GM18868 (cell line): ENCODE results near the gene PRCP.
"Not testable (repeated sequence)": the region's sequence is repeated elsewhere in the genome, so short reads cannot be mapped to it uniquely, and the experiment has no call there.

Experiments used
- ATAC-seq: cut with Tn5 transposase; IDR thresholded peaks from one replicate; pipeline ENCODE4 v1.9.1; 2021; ENCODE audit warnings: mild to moderate bottlenecking, moderate library complexity; ENCODE audit not compliant: unreplicated experiment

The PRCP gene

DNA sequence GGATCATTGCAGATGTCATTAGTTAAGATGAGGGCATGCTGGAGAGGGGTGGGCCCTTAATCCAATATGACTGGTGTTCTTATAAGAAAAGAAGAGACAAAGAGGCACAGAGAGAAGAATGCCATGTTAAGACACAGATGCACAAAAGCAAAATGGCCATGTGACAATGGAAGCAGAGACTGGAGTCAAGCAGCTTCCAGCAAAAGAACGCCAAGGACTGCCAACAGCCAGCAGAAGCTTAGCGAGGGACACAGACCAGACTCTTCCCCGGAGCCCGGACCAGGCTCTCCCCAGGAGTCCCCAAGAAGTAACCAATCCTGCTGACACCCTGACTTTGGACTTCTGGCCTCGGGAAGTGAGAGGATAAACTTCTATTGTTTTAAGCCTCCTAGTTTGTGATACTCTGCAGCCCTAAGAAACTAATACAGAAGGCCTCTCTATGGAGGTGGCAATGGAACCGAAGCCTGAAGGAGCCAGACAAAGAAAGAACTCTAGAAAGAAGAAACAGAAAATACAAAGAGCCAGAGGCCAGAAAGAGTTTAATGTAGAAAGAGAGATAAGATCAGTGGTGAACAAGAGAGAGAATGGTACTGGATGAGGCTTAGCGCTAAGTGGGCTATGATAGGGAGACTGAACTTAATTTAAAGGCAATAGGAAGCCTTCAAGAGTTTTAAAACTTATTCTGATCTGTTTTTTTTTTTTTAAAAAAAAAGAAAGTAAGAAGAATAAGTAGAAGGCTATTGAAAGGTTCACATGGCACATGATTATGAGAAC, 27.7 kb downstream of the PRCP start:
- ATAC-seq = no peak

DNA sequence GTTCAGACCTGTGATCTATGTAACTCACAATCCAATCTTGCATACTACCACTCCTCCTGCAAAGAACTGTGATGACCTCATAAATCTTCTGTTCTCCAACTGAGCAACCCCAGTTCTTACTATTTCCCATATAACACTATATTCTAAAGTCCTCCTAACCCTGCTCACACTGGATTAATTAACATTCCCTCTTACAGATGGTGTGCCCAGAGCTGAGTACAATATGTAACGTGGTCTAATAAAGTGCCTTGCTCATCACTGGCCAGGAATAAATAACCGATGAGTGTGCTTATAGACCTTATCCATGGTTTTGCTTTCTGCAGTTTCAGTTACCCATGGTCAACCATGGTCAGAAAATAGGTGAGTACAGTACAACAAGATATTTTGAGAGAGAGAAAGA, 28.6 kb downstream of the PRCP start:
- no peak for ATAC-seq

DNA sequence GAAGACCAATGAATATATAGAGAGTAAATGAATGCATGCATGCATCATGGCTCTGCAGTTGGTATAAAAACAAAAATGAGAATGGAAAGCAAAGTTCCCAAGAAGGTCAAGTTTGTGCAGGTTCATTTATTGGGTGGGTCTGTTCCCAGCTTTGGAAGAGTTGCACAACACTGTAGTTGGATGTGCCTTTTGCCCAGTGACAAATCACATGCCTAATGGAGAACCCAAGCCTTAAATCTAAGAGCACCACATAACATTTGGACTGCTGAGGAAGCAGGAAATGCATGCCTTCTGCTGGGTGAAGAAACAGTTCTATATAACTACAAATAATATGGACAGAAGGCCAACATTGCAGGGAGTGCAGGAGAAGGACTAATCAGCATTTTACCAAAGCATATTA, 30.6 kb downstream of the PRCP start:
- no peak for ATAC-seq

DNA sequence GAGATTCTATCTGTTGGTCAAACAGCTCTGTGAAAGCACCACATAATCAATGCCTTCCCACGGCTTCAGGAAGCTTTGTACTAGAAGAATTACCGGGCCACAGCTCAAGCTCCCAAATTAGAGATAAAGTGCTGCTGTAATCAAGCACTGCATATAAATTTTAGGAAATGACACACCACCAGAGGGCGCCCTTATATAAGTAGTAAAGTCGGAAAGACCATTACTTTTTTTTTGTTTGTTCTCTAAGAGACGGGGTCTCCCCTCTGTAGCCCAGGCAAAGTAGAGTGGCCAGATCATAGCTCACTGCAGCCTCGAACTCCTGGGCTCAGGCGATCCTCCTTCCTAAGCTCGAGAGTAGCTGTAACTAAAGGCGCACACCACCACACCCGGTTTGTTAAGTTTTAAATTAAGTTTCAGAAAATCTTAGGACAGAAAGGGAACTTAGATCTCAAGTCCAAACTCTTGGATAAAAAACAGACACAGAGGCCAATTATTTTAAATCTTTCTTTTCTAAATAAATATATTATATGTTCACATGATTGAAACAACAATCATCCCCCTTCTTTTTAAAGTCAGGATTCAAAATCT, 32.6 kb downstream of the PRCP start:
- peak; percentile 65 for ATAC-seq

DNA sequence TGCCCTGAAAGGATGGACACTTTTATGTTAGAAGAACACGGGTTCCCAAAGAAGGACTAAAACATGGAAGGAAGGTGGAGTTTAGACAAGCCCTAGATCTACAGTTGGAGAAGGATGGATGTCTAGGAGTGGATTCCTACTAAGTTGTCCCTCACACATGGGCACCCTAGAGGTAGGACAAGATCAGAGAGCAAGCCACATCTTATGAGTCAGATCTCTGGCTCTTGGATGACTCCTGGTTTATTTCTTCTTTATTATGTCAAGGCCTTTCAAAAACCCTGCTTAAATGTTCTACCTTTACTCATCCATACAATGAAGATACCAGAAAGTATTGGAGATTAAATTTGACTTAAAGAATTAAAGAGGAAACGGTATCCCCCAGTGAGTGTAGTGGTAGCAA, 34.4 kb downstream of the PRCP start:
- no peak for ATAC-seq

DNA sequence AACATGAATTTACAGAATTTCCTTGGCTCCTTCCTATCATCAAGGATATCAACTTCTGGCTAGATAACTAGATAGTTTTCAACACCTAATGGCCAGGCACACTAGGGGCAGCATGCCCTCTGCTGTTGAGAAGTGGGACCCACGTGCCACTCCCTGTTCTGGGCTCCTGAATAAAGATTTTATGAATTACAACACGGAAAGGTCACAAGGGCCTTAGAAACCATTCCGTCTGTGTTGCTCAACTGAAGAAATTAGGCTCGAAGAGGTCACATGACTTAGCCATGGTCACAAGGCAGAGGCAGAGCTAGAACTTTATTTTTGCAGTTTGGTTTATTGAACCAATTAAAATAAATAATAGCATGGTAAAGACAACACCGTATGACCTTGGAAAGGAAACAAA, 36.0 kb downstream of the PRCP start:
- ATAC-seq = peak; percentile 71

DNA sequence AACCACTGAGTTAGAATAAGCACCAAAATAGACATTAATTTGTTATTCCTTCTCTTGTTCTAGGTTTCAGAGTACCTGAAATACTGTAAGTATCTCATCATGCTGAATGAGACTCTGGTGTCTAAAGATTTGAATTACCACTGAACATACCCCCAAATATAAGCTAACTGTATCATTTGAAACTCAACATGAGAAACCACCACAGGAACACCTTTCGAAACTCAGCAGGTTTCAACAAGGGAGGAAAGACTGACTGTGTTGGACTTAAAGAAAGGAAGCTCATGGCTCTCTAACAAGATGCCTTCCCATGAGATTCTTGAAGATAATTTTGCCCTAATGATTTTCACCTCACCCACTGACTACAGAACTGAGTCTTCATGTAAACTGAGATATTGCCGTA, 37.0 kb downstream of the PRCP start:
- peak; percentile 42 for ATAC-seq

DNA sequence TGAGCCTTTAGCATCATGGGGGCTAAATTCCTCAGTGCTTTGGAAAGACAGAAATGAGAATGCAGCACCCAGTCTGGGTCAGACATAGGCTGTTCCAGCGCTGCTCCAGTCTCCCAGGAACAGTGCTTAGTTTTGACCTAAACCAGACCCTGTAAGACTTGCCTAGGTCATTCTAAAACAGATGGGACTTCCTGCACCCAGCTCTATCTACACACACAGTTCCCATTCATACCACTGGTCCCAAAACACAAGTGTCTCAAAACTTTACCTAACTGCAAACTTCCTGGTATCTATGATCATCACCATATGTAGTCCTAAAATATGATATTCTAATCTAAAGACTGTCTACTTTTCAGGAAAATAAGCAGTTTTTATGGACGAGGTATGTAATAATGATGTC, 37.9 kb downstream of the PRCP start:
- ATAC-seq = no peak

DNA sequence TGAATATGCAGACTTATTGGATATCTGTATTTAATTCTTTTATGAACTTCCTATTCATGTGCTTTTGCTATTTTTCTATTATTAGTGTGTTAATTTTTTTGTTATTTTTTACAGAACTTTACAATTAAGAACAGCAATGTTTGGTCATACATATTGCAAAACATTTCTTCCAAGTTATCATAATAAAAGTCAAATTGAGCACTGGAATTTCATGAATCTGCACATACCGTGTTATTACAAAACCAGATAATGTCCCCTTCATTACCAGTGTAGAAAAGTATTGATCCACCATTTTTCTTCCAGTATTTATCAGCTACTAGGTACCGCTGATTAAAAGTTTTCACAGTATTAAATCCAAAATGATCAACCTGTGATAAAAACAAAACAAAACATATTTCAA, 40.5 kb downstream of the PRCP start:
- ATAC-seq = no peak

DNA sequence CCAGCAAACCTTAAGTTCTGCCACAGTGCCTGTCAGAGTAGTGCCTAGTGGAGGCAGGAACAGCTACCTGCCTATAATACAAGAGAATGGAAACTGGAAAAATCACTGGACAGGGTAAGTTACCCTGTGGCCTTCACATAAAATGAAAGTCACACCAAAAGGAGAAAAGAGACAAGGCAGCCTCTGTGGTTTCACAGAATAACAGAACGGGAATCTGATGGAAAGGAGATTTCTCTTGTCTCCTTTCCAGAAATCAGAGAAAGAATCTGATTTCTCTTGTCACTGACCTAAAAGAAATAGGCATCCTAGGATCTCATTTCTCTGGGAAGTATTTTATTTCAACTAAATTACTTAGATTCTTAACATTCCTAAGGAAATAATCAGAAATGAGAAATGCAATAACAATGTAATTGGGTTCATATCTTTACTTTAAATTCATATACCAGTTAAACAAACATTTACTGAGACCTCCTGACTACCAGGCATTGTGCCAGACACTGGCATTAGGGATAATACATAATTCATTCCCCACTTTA, 41.6 kb downstream of the PRCP start:
- ATAC-seq = no peak

DNA sequence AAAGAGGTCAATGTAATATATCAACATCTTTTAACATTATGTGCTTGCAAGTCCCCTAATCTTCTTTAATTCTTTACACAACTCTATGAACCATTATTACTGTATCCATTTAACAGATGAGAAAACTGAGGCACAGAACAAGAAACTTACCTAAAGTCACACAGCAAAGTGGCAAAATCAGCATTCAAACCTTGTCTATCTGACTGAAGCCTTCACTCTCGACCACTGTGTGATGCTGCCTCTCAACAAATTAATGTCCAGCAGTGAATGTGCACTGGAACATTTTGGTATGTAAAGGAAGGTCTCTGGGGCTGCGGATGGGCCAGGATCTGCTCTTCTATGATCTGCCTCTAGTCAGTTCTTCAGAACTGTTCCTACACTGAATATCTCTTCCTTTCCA, 42.1 kb downstream of the PRCP start:
- ATAC-seq = no peak

DNA sequence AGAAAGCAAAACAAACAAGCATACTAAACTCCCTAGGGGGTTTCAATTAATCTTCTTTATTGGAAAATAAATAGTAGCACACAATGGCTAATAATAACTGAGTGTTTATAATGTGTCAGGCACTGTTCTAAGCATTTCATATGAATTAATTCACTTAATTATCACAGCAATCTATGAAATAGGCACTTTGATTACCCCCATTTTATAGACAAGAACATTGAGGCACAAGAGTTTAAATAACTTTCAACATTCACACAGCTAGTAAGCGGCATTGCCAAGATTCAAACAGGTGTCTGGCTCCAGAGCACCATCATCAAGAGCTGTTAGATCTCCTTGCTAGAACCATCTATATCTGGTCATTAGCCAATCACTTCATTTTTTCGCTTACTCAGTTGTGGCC, 43.1 kb downstream of the PRCP start:
- ATAC-seq = no peak

DNA sequence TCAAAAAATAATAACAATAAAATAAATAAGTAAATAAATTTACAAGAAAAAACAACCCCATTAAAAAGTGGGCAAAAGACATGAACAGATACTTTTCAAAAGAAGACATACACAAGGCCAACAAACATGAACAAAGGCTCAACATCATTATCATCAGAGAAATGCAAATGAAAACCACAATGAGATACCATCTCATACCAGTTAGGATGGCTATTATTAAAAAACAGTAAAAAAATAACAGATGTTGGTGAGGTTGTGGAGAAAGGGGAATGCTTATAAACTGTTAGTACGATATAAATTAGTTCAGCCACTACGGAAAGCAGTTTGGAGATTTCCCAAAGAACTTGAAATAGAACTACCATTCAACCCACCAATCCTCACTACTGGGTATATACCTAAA, 44.6 kb downstream of the PRCP start:
- no peak for ATAC-seq

DNA sequence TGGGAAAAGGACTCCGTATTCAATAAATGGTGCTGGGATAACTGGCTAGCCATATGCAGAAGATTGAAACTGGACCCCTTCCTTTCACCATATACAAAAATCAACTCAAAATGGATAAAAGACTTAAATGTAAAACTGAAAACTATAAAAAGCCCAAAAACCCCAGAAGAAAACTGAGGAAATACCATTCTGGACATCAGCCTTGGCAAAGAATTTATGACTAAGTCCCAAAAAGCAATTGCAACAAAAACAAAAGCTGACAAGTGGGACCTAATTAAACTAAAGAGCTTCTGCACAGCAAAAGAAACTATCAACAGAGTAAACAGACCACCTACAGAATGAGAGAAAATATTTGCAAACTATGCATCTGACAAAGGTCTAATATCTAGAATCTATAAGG, 45.3 kb downstream of the PRCP start:
- ATAC-seq = not testable (repeated sequence)

DNA sequence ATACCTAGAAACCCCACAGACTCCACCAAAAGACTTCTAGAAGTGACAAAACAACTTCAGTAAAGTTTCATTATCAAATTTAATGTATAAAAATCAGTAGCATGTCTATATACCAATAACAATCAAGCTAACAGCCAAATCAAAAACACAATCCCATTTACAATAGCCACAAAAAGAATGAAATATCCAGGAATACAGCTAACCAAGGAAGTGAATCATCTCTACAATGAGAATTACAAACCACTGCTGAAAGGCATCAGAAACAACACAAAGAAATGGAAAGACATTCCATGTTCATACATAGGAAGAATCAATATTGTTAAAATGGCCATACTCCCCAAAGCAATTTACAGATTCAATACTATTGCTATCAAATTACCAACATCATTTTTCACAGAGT, 46.0 kb downstream of the PRCP start:
- no peak for ATAC-seq

DNA sequence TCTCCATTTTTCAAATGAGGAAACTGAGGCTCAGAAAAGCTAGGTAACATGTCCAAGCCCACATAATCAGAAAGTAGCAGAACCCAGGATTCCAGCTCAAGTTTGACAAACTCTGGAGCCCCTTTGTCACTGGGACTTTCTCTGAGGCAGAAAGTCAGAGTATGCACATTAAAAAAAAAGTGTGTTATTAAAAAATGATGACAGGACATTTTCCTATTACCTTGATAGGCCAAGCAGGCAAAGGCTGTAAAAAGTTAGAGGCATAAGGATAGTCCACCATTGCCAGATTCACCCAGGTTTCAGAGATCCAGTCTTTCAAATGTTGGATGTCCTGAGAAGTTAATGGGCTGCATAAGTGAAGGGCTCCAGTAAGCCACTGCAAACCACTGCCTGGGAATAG, 51.4 kb downstream of the PRCP start:
- ATAC-seq = no peak

DNA sequence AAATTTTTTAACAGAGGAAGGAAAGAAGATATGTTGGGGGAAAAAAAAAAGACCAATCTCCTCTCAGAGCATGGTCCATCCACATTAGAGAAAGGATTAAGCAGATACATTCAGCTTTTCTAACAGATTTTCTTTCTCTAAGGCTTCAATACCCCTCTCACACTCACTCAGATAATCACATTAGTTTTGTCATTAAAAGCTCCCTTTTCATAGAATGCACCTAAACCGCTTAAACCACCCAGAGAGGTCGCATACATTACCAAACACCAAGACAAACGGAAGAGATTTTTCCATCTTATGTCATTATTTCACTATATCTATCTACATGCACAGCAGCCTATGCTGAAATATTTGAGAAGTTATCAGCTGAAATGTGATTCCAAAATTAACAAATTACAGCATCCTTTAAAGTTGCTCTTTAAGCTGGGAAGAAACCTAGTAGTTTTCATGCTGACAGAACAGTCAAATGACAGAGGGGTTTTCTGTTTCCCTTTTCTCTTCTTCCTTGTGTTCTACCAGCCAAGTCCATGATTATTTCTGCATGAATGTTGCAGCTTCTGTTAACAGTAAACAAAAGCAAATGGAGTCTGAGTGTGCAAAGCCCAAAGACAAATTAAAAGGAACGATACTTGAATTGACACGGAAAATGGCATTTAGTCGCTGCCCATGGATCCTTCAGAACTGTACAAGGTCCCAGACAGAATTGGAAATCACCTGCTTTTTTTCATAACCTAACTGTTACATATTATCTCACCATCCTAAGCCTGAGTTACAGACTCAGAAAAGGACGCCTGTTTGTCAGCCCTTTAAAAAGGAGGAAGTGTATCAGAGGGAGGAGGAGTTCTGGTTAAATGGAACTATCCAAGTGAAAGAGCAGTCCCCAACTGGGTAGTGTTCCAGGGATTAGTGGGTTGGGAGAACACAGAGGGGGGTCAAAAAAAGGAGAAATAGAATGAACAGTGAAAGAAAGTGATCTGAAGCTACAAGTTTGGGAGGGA, 54.6 kb downstream of the PRCP start:
- ATAC-seq = no peak

DNA sequence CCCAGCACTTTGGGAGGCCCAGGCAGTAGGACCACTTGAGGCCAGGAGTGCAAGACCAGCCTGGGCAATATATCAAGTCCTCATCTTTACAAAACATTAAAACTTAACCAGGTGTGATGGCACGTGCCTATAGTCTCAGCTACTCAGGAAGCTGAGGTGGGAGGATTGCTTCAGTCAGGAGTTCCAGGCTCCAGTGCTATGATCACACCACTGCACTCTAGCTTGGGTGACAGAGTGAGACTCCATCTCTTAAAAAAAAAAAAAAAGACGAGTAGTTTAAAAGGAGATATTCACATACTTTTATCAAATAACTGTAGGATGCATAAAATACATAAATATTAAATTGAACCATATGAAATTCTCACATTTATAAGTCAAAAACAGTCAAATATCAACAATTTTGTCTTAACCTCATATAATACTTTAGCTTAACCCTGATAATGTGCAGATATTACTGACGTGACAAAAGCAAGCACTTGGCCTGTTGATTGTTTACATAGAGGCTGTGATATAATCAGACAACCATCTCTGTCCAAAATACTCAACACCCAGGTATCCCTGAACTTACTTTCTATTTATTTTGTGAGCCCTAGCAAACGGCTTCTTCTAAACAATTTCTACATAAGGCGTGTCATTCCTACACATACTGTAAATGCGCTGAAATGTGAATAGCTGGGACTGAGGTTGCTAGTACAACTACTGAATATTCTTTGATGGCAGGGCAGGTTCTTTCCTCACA, 57.0 kb downstream of the PRCP start:
- ATAC-seq = no peak

DNA sequence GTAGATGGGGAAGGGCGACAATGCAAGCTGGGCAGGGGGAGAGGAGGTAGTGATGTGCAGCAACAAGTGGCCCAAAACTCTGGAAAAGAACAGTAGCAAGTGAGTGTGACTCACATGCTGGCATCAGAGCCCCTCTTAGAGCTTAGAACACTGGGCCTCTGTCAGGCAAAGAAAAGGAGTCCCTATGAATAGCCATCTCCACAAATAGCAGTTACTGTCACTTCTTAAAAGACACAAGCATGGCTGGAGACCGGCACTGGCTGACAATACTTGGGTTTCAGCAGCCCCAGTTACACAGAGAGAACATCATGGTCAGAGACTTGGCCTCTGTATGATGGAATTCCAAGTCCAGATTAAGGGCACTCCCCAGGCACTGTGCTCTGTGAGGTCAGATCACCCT, 58.2 kb downstream of the PRCP start:
- no peak for ATAC-seq

DNA sequence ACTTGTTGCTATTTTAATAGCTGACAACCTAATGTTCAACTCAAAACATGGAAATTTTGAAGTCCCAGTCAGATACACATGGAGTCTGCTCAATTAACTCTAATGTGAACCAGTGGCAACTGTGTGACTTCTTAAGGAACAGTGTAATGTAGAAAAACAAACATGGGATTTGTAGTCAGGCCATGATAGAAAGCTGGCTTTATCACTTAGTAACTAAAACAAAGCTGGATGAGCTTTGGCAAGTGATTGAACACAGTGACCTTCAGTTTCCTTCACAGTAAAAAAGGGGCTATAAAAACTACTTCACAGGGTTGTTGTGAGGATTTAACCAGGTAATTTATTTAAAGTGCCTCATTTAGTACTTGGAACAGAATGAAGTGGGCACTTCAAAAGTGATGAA, 62.6 kb downstream of the PRCP start:
- ATAC-seq = no peak

DNA sequence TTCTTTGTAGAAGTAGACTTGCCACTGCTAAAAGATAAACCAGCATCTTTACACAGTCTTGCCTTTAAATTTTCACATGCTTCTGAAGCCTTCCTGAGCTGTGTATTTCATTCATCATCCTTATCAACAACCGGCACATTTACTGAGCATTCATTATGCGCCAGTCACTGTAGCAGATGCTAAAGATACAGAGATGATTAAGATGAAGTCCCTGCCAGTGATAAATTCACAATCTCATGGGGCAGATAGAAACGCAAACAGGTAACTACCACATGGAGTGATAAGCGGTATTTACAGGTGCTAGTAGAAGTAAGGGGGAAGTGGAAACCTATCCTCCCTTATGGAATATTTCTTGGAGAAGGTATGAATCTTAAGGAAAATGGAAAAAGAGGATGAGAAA, 67.2 kb downstream of the PRCP start:
- ATAC-seq = no peak
